WTC11 (cell line): ENCODE results near the gene COL17A1.

Source experiments
- CBFB ChIP-seq: sonication (generic); formaldehyde crosslinking; IDR thresholded peaks from 2 replicates; pipeline ENCODE4 v1.8.1; 2022; ENCODE audit warnings: mild to moderate bottlenecking, low read depth, missing genetic modification reagents
- CREB1 ChIP-seq: sonication (generic); formaldehyde crosslinking; IDR thresholded peaks from 2 replicates; pipeline ENCODE4 v1.8.0; 2023; ENCODE audit warnings: mild to moderate bottlenecking, missing genetic modification reagents
- CTCF ChIP-seq: fragments of 200-600 bp; IDR thresholded peaks from 2 replicates; pipeline ENCODE4 v1.8.0; 2022; ENCODE audit warnings: antibody characterized with exemption
- ESRRA ChIP-seq: sonication (generic); formaldehyde crosslinking; IDR thresholded peaks from 2 replicates; pipeline ENCODE4 v1.8.1; 2022; ENCODE audit warnings: mild to moderate bottlenecking, missing genetic modification reagents, borderline replicate concordance
- ETV6 ChIP-seq: sonication (generic); formaldehyde crosslinking; IDR thresholded peaks from 2 replicates; pipeline ENCODE4 v1.8.1; 2022; ENCODE audit warnings: mild to moderate bottlenecking, missing genetic modification reagents
- FOXK1 ChIP-seq: sonication (generic); formaldehyde crosslinking; IDR thresholded peaks from 2 replicates; pipeline ENCODE4 v1.8.0; 2022; ENCODE audit warnings: mild to moderate bottlenecking, moderate library complexity, missing genetic modification reagents
- NFE2L1 ChIP-seq: sonication (generic); formaldehyde crosslinking; IDR thresholded peaks from 2 replicates; pipeline ENCODE4 v1.8.1; 2023; ENCODE audit warnings: missing genetic modification reagents
- RELA ChIP-seq: sonication (generic); formaldehyde crosslinking; IDR thresholded peaks from 2 replicates; pipeline ENCODE4 v1.8.1; 2022; ENCODE audit warnings: missing genetic modification reagents, mild to moderate bottlenecking, borderline replicate concordance
- RORB ChIP-seq: fragments of 250-450 bp; sonication (Bioruptor Pico); IDR thresholded peaks from 2 replicates; pipeline ENCODE4 v1.9.0; 2021; ENCODE audit warnings: mild to moderate bottlenecking
- TF ChIP-seq, protein P1 (sequence below): sonication (generic); formaldehyde crosslinking; IDR thresholded peaks from 2 replicates; pipeline ENCODE4 v1.8.0; 2022; ENCODE audit warnings: mild to moderate bottlenecking, missing genetic modification reagents

GRCh38 chr10:104032144-104032775, 53.4 kb downstream of the COL17A1 start:
- TF ChIP-seq CTCF (no peak), ETV6 (no peak), ESRRA (CRISPR knock-in tag) (no peak), RELA (CRISPR knock-in tag) (no peak), CBFB (CRISPR knock-in tag) (no peak), RORB (CRISPR knock-in tag) (no peak), CREB1 (CRISPR knock-in tag) (no peak), NFE2L1 (CRISPR knock-in tag) (no peak), FOXK1 (CRISPR knock-in tag) (no peak)
- TF ChIP-seq, protein P1, sequence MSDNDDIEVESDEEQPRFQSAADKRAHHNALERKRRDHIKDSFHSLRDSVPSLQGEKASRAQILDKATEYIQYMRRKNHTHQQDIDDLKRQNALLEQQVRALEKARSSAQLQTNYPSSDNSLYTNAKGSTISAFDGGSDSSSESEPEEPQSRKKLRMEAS = no peak
